ENCODE data around the gene CDC73.
A peak's percentile ranks its signal among the peaks of the same experiment; 100 is the strongest.
"Not testable (repeated sequence)": the region's sequence is repeated elsewhere in the genome, so short reads cannot be mapped to it uniquely, and the experiment has no call there.

CDC73 gene

GRCh38 chr1:193114485-193115095, 7.2 kb upstream of the CDC73 start:
- no peak for DNase-seq

- no peak for DNase-seq
Measured at GRCh38 chr1:193115629-193116227, 6.1 kb upstream of the CDC73 start.

- DNase-seq, result not testable (repeated sequence)
Measured at GRCh38 chr1:193117167-193117566, 4.7 kb upstream of the CDC73 start.

- no peak for DNase-seq
Measured at GRCh38 chr1:193118194-193118593, 3.6 kb upstream of the CDC73 start.

GRCh38 chr1:193118803-193119730, 2.8 kb upstream of the CDC73 start:
- DNase-seq, result no peak

GRCh38 chr1:193120604-193121166, 1.1 kb upstream of the CDC73 start:
- DNase-seq, result peak; percentile 19

GRCh38 chr1:193123751-193124150, 1.9 kb downstream of the CDC73 start:
- DNase-seq, result no peak

- DNase-seq, result no peak
Measured at GRCh38 chr1:193125369-193125768, 3.5 kb downstream of the CDC73 start.

- no peak for DNase-seq
Measured at GRCh38 chr1:193131266-193131860, 9.5 kb downstream of the CDC73 start.

- DNase-seq, result no peak
Measured at GRCh38 chr1:193140254-193140653, 18.4 kb downstream of the CDC73 start.

- no peak for DNase-seq
Measured at GRCh38 chr1:193141804-193142203, 20.0 kb downstream of the CDC73 start.

GRCh38 chr1:193142409-193142808, 20.6 kb downstream of the CDC73 start:
- DNase-seq, result no peak

GRCh38 chr1:193143285-193143684, 21.5 kb downstream of the CDC73 start:
- DNase-seq, result no peak

- DNase-seq, result no peak
Measured at GRCh38 chr1:193144361-193144938, 22.6 kb downstream of the CDC73 start.

- no peak for DNase-seq
Measured at GRCh38 chr1:193144999-193145398, 23.2 kb downstream of the CDC73 start.

- no peak for DNase-seq
Measured at GRCh38 chr1:193156117-193156821, 34.4 kb downstream of the CDC73 start.

- no peak for DNase-seq
Measured at GRCh38 chr1:193156822-193157142, 35.0 kb downstream of the CDC73 start.

GRCh38 chr1:193157360-193157759, 35.5 kb downstream of the CDC73 start:
- no peak for DNase-seq

GRCh38 chr1:193176113-193176512, 54.3 kb downstream of the CDC73 start:
- DNase-seq, result no peak

- DNase-seq, result no peak
Measured at GRCh38 chr1:193176788-193177187, 55.0 kb downstream of the CDC73 start.

- peak; percentile 23 for DNase-seq
Measured at GRCh38 chr1:193179094-193179493, 57.3 kb downstream of the CDC73 start.

- DNase-seq, result no peak
Measured at GRCh38 chr1:193181536-193181935, 59.7 kb downstream of the CDC73 start.

Measured in RPMI8226 (cell line).